ENCODE measurements around the gene CYP24A1. TPM values are rescaled to one million over a fixed set of nuclear protein-coding genes. Genes with fewer than 3 reads are reported as not detected.

The CYP24A1 gene
- polyA plus RNA-seq, 1 of the 3 experiments (the other 2 are of a cell fraction): 8.8 TPM

DNA sequence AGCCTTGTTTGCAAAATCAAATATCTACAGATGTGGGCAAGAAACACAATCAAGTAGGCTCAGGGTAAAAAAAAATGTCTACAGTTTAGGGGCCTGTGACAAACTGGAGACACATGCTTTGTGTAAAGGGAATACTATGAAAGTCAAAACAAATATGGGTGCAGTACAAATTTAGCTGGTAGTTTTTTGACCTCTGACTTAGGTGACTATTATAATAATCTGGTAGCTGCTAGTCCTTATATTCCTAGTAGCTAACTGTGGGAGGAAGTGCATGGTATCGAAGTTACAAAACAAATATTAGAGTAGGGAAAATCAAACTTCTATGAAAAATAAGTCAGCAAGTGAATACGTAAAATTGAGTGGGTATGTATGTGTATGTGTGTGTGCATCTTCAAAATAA lies 35.4 kb downstream of the CYP24A1 start:
- TF ChIP-seq NRF1 (IDR thresholded peaks at IDR 0.05; ENCODE audit: low read depth, low read length) (no peak), GABPA (IDR thresholded peaks at IDR 0.05; ENCODE audit: low read depth) (no peak), GATA2 (CRISPR knock-in tag; IDR thresholded peaks at IDR 0.05) (no peak), MEF2A (IDR thresholded peaks at IDR 0.05; ENCODE audit: borderline replicate concordance, low read depth) (no peak), JUND (IDR thresholded peaks at IDR 0.05) (no peak), ELF1 (IDR thresholded peaks at IDR 0.05) (no peak), YY1 (IDR thresholded peaks at IDR 0.05; ENCODE audit: low read depth) (no peak), FOSL2 (IDR thresholded peaks at IDR 0.05; ENCODE audit: borderline replicate concordance, low read depth) (no peak), FOXM1 (IDR thresholded peaks at IDR 0.05; ENCODE audit: low read depth) (no peak)
- TF ChIP-seq, protein P1, sequence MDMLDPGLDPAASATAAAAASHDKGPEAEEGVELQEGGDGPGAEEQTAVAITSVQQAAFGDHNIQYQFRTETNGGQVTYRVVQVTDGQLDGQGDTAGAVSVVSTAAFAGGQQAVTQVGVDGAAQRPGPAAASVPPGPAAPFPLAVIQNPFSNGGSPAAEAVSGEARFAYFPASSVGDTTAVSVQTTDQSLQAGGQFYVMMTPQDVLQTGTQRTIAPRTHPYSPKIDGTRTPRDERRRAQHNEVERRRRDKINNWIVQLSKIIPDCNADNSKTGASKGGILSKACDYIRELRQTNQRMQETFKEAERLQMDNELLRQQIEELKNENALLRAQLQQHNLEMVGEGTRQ (IDR thresholded peaks at IDR 0.05; ENCODE audit: borderline replicate concordance, low read depth, low read length): no peak
- TF ChIP-seq, protein P2, sequence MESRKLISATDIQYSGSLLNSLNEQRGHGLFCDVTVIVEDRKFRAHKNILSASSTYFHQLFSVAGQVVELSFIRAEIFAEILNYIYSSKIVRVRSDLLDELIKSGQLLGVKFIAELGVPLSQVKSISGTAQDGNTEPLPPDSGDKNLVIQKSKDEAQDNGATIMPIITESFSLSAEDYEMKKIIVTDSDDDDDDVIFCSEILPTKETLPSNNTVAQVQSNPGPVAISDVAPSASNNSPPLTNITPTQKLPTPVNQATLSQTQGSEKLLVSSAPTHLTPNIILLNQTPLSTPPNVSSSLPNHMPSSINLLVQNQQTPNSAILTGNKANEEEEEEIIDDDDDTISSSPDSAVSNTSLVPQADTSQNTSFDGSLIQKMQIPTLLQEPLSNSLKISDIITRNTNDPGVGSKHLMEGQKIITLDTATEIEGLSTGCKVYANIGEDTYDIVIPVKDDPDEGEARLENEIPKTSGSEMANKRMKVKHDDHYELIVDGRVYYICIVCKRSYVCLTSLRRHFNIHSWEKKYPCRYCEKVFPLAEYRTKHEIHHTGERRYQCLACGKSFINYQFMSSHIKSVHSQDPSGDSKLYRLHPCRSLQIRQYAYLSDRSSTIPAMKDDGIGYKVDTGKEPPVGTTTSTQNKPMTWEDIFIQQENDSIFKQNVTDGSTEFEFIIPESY (IDR thresholded peaks at IDR 0.05; ENCODE audit: borderline replicate concordance, low read depth): no peak
- TF ChIP-seq, protein P3, sequence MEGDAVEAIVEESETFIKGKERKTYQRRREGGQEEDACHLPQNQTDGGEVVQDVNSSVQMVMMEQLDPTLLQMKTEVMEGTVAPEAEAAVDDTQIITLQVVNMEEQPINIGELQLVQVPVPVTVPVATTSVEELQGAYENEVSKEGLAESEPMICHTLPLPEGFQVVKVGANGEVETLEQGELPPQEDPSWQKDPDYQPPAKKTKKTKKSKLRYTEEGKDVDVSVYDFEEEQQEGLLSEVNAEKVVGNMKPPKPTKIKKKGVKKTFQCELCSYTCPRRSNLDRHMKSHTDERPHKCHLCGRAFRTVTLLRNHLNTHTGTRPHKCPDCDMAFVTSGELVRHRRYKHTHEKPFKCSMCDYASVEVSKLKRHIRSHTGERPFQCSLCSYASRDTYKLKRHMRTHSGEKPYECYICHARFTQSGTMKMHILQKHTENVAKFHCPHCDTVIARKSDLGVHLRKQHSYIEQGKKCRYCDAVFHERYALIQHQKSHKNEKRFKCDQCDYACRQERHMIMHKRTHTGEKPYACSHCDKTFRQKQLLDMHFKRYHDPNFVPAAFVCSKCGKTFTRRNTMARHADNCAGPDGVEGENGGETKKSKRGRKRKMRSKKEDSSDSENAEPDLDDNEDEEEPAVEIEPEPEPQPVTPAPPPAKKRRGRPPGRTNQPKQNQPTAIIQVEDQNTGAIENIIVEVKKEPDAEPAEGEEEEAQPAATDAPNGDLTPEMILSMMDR (IDR thresholded peaks at IDR 0.05): no peak
- TF ChIP-seq, protein P4, sequence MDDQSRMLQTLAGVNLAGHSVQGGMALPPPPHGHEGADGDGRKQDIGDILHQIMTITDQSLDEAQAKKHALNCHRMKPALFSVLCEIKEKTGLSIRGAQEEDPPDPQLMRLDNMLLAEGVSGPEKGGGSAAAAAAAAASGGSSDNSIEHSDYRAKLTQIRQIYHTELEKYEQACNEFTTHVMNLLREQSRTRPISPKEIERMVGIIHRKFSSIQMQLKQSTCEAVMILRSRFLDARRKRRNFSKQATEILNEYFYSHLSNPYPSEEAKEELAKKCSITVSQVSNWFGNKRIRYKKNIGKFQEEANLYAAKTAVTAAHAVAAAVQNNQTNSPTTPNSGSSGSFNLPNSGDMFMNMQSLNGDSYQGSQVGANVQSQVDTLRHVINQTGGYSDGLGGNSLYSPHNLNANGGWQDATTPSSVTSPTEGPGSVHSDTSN (IDR thresholded peaks at IDR 0.05): no peak
- no peaks in the 10 kb centered on the region for H3K79me2 ChIP-seq (ENCODE audit: insufficient read depth)
- peaks cover 45% of the 10 kb centered on the region for H3F3A ChIP-seq (replicated peaks; ENCODE audit: insufficient read depth)
- H3K9ac ChIP-seq: no peak overlapping the region
- H3K9me3 ChIP-seq: no peaks in the 10 kb centered on the region
- H3K4me1 ChIP-seq (ENCODE audit: control insufficient read depth in 1 of 2, insufficient read depth in 2 of 2, low read depth in 1 of 2, low read length in 1 of 2): peaks cover 0 to 17% of the 10 kb centered on the region in 2 experiments; a peak in 3 of 4 replicates
- POLR2A ChIA-PET: no interaction called here
- H3K9me2 ChIP-seq: no peaks in the 10 kb centered on the region
- H3K4me2 ChIP-seq: no peak overlapping the region
- no peak overlapping the region for H2AFZ ChIP-seq (ENCODE audit: low read depth)
- 65% methylated on average over 2 of the region's 2 CpGs for WGBS (ENCODE audit: low lambda C conversion rate)
- DNase-seq: no peak
- CTCF ChIA-PET: interaction anchor here (1.1 to 5.2 kb wide), 2 partner anchors 35 to 61 kb away, joined by 3 to 22 read pairs; no protein-coding TSS in a partner anchor
- H4K20me1 ChIP-seq (ENCODE audit: insufficient read depth): no peaks in the 10 kb centered on the region
- H3K27me3 ChIP-seq (ENCODE audit: insufficient read depth): no peaks in the 10 kb centered on the region
- no peaks in the 10 kb centered on the region for H3K36me3 ChIP-seq (replicated peaks in 1 of 2; ENCODE audit: control insufficient read depth in 1 of 2, insufficient read depth in 2 of 2, low read length in 1 of 2)
- H3K27ac ChIP-seq (ENCODE audit: low read depth in 2 of 2, low read length in 1 of 2): no peak overlapping the region
- H3K4me3 ChIP-seq (ENCODE audit: low read depth in 2 of 2, low read length in 1 of 2): no peak overlapping the region

All from SK-N-SH (cell line).